ENCODE measurements around the gene CYBC1. TPM values are rescaled to one million over a fixed set of nuclear protein-coding genes. Genes with fewer than 3 reads are reported as not detected.

Gene CYBC1
- total and polyA plus RNA-seq, 2 of the 8 experiments (the other 6 are each of a cell fraction or from before 2014, with no cell fraction given) = 74.6 to 81.4 TPM

DNA sequence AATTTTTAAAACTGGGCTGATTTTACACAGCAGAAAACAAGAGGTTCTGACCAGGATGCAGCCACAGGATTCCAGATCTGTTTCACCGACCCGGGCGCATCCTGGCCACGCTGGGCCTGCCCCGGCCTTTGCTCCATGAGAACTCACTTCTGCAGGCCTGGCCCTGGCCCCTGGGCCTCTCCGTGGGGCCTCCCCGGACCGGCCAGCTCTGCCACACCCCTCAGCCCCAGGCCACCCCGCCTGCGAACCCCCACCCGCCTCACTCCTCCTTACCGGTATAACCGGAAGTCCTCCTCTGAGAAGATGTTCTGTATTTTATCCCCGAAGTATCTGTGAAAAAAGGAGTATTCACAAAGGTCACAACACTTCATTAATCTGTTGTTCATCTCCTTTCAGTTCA, 45.5 kb downstream of the CYBC1 start (continued):
- TF ChIP-seq, protein P1, sequence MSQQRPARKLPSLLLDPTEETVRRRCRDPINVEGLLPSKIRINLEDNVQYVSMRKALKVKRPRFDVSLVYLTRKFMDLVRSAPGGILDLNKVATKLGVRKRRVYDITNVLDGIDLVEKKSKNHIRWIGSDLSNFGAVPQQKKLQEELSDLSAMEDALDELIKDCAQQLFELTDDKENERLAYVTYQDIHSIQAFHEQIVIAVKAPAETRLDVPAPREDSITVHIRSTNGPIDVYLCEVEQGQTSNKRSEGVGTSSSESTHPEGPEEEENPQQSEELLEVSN (IDR thresholded peaks at IDR 0.05) = no peak
- TF ChIP-seq EZH2 (IDR thresholded peaks at IDR 0.05; ENCODE audit: low read depth, low read length, severe bottlenecking) = no peak
- TF ChIP-seq, protein P2, sequence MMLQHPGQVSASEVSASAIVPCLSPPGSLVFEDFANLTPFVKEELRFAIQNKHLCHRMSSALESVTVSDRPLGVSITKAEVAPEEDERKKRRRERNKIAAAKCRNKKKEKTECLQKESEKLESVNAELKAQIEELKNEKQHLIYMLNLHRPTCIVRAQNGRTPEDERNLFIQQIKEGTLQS (IDR thresholded peaks at IDR 0.05; ENCODE audit: insufficient read depth, low read depth, low read length) = no peak
- TF ChIP-seq CHD7 (IDR thresholded peaks at IDR 0.05; ENCODE audit: insufficient replicate concordance, low read length) = no peak
- no peak for TF ChIP-seq RNF2 (IDR thresholded peaks at IDR 0.05; ENCODE audit: borderline replicate concordance, low read depth, low read length, missing control alignments, poor library complexity, severe bottlenecking)
- no peak for TF ChIP-seq SIN3A (conservative IDR thresholded peaks at IDR 0.05 in 1 of 2, IDR thresholded peaks at IDR 0.05 in 1 of 2; ENCODE audit: low read depth in 1 of 2, low read length in 2 of 2)

Measured in H1 (cell line).